Superior temporal gyrus (tissue), 1 donor: ENCODE data around the gene PBX2.
"Not testable (repeated sequence)": the region's sequence is repeated elsewhere in the genome, so short reads cannot be mapped to it uniquely, and the experiment has no call there.

Experiments used
- DNase-seq: peaks from one replicate; pipeline ENCODE4 v3.0.0-alpha.2; 2016; ENCODE audit errors: extremely low spot score

The PBX2 gene

DNA sequence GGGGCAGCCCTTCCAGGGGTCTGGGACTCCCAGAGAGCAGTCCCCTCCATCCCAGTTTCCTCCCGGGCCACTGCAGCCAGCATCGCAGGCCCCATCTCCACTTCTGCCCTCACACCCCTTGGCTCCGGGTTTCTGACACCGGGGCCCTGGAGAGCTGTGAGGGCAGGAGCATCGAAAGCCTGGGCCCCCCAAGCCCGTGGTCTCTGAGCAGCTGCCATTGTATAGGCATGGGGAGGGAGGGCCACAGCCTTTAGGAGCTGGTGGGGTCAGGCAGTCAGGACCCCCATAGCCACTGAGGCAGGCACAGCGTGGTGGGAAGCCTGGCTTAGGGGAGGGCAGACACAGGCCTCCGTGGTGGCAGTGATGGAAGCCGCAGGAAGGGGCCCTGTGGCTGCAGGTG lies 12.2 kb upstream of the PBX2 start:
- no peak for DNase-seq

- DNase-seq, result no peak
Measured at GRCh38 chr6:32200711-32201475, 10.9 kb upstream of the PBX2 start.

DNA sequence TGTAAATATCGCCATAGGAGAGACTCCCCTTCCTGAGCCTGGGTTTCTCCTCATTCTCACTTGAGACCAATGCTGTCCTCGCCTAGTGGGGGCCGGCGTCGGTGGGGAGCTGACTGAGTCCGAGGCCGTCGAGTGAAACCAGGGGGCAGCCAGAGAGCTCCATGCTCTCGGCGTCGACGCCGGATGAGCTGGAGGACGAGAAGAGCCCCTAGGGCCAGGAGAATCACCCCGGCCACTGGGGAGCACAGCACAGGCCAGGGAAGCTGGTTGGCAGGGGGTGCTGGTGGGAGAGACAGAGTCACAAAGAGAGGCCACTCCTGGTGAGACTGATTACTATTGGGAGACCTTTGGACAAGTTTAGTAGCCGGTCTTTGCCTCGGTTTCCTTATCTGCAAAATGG lies 8.9 kb upstream of the PBX2 start:
- DNase-seq, result no peak

DNA sequence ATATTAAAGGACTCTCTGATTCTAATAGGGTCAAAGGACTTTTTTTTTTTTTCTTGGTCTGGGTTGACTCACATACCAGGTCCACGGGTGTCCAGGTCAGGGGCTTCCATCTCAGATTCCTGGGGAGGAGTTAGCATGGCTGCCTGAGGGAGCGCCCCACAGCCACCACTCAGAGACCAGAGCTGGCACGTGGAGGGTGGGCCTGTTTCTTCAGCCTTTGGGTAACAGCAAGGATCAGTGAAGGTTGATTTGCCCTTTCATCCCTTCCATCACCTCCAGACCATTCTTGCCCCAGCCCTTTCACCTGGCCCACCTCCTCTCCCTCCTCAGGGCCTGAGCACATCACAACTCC lies 8.3 kb upstream of the PBX2 start:
- no peak for DNase-seq

DNA sequence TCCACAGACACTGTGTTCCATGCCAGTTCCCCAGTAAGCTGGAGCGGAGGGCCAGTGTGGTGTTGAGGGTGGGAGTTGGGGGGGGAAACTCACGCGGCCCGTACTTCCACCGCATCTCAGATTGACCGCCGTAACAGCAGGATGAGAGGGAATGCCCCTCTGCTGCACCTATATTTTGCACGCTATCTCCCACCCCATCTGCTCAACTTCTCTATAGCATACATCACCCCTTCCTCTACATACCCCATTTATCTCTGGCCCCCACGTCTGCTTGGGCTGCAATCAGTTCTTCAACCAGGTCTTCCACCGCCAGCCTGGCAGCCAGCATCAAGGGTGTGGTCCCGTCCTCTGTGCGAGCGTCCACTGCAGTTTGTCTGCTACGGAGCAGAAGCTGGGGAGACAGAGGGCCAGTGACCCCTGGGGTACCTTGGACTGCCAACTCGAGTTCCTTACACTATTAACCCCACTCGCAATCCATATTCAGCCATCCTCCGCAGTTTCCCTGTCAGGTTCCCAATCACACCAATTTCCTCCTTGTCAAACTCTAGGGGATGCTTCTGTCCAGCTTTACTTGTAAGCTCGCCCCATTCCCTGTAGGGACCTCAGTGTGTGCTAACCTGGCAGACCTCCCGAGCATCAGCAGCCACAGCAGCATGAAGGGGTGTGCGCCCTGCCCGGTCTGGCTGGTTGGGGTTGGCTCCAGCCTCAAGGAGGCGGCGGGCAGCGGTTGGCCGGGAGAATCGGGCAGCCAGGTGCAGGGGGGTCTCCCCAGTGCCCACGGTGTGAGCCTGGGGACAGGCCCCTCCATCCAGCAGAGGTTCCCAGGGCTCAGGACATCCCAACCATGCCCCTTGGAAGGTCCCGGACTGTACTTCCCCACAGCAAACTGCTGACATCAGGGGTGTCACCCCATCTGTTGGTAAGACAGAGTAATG lies 6.9 kb upstream of the PBX2 start:
- peak; percentile 48 for DNase-seq

GRCh38 chr6:32195902-32196681 lies 6.1 kb upstream of the PBX2 start:
- DNase-seq, result peak; percentile 95

DNA sequence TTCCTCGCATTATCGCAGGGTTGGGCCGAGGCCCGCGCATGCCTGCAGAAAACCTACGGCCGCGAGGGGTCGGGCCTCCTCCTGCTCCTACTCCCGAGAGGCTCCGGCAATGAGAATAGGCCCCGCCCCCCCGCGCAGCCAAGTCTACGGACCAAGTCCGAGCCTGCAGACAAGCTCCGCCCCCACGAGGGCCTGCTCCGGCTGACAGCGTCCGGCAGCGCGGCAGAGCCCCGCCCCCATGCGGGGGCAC lies 5.6 kb upstream of the PBX2 start:
- DNase-seq, result peak; percentile 98

DNA sequence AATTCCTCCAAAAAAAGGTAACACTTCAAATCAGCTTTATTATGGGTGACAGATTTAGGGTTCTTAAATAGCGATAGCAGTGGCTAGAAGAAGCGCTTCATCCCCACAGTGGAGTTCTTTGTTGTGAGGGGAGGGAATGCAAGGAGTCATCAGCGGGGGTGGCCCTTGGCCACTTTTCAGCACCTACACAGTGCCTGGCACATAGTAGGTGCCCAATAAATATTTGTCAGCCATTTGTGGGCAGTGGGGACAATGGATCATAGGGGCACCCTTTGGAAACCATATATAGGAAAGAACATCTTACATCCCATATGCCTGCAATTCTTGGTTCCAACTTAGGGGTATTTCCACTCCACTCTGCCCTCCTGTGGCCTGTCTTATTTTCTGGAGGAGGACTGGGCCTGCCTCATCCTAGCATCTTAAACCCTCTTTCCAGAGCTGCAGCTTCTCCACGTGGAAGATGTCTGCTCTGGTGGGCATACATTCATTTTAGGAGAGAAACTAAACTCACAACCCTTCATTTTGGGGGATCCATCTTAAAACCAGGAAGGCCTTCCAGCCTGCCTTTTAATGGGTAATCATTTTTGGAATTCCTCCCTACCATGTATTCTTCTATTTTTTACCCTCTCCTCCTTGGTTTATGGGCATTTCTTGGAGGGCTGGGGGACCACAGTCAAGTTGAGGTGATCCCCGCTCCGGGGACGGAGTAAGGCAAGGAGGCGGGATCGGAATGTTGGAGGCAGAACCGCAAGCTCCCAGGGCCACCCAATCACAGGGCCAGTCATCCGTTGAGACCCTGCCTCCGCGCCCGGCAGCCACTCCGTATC lies 5.0 kb upstream of the PBX2 start:
- no peak for DNase-seq

GRCh38 chr6:32194388-32194787 lies 4.4 kb upstream of the PBX2 start:
- no peak for DNase-seq

DNA sequence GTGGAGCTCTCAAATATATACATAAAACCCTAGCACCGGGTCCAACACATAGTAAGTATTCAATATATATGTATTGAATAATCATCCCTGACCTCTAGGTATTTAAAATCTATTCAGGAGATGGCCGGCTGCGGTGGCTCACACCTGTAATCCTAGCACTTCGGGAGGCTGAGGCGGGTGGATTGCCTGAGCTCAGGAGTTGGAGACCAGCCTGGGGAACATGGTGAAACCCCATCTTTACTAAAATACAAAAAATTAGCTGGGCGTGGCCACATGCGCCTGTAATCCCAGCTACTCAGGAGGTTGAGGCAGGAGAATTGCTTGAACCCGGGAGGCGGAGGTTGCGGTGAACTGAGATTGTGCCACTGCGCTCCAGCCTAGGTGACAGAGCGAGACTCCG lies 3.1 kb upstream of the PBX2 start:
- not testable (repeated sequence) for DNase-seq

DNA sequence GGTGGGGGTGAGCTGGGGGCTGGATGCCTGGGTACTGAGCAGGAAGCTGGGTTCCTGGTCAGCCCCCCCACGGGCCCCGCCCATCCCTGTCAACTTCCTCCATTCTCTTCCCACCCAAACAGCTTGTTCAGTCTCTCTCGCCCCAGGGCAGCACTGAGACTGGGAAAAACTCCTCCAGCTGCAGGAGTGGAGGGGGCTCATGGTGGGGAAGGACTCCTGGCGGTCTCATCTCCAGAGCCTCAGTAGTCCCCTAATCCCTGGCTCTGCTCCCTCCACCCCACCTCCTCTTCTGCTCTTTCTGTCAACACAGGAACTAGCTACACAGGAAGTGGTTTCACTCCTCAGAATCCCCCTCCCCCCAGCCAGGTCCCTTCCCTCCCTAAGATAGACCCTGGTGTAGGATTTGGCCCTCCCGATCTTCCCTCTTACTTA lies 2.6 kb upstream of the PBX2 start, which contains the start of gene GPSM3:
Gene GPSM3 (minus strand): TSS at position 36 of the 432 bp plus-strand sequence. CDS start 130 bp downstream, outside the sequence.
- DNase-seq, result no peak

- DNase-seq, result no peak
Measured at GRCh38 chr6:32191696-32192607, 1.9 kb upstream of the PBX2 start.

- no peak for DNase-seq
Measured at GRCh38 chr6:32190911-32191677, 1.1 kb upstream of the PBX2 start.

DNA sequence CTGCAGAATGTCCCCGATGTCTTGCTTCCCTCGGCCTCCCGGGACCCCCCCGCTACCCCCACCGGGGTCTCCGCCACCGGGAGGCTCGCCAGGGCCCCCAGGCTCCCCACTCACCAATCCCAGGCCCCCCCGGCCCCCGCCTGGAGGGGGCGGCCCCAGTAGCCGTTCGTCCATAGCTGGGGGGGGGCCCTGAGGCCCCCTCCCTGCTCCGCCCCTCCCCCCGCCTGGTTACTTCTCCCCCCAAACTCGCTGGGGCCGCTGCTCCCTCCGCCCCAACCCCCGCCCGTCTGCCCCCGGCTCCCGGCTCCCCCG lies 304 bp downstream of the PBX2 start:
- no peak for DNase-seq

- no peak for DNase-seq
Measured at GRCh38 chr6:32189069-32189741, 797 bp downstream of the PBX2 start.

DNA sequence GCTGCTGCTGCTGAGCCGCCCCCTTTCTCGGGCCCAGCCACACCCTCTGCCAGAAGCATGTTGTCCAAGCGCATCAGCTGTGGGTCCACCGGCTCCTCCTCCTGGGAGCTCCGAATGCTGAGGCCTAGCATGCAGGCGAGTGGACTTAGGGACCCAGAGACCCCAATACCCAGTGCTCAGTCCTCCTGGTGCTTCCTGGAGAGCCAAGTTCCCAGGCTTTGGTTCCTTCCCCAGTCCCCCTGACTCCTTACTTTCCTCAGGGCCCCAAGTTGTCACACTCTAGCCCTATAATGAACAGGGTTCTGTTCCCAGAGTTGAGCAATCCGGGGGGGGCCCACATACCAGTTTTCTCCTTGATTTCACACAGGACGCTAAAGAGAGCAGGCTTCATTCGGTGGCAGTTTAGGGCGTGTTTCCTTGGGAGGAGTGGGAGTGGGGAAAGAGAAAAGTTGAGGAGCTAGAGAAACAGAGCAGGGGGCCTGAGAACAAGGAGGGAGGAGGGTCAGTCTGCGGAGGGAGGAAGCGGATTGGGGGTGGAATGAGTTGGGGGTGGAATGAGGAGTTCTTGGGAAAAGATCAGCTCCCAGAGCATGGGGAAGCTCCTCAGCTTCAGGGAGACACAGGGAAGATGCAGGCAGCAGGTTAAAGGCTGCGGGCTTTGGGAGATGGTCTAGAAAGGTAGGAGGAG lies 1.5 kb downstream of the PBX2 start:
- no peak for DNase-seq

- not testable (repeated sequence) for DNase-seq
Measured at GRCh38 chr6:32187725-32188380, 2.1 kb downstream of the PBX2 start.
